Jurkat, Clone E6-1 (cell line): Measurements from ENCODE around the gene ZCWPW2. TPM values are rescaled to one million over a fixed set of nuclear protein-coding genes. Genes with fewer than 3 reads are reported as not detected.

ENCODE experiments used
- DNase-seq: peaks from one replicate; pipeline ENCODE4 v3.0.0-alpha.2; 2011; ENCODE audit warnings: low read depth, low spot score
- H3K4me3 ChIP-seq: 2 replicates; pipeline ENCODE4 v1.5.1; 2011; ENCODE audit warnings: mild to moderate bottlenecking, low read length, control low read depth, moderate library complexity
- polyA plus RNA-seq: library from polyadenylated mRNA; unstranded; fragments of >200 nt; gene quantifications from one replicate; pipeline ENCODE4 v1.2.1, GENCODE V29; 2012; ENCODE audit warnings: missing spikeins; ENCODE audit not compliant: insufficient read length, insufficient read depth

The ZCWPW2 gene
- 0.85 TPM for polyA plus RNA-seq

- peak; percentile 89 for DNase-seq
- H3K4me3 ChIP-seq, result peak within 1 kb of the TSS; percentile 76
Observed at GRCh38 chr3:28348629-28349468, at the start of gene ZCWPW2, which contains the start of gene AZI2. Gene ZCWPW2 (plus strand): TSS chr3:28348721. CDS start chr3:28413069, 64,348 bp downstream. Gene AZI2 (minus strand): TSS chr3:28348824. CDS start chr3:28340617, 8,207 bp downstream.

DNA sequence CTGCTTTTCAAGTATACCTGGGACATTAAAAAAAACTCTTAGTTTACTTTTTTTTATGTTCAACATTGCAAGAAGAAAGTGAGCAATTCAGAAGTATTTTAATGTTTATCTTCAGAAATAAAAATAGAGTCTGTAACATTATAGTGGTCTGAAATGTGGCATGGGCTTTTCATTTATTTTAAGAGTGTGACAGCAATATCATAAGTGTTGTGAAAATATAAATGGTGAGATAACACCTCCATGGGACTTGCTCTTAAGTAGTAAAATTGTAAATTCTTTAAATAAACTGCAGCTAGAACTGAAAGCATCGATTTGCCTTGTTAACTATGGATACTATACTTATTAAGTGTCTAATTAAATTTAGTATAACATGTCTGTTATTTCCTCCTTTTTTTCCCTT lies 48.8 kb upstream of the ZCWPW2 start:
- no peak for DNase-seq
- no peak overlapping the region for H3K4me3 ChIP-seq

GRCh38 chr3:28300345-28300962 lies 48.1 kb upstream of the ZCWPW2 start:
- no peak overlapping the region for H3K4me3 ChIP-seq
- DNase-seq, result no peak

GRCh38 chr3:28301688-28302087 lies 46.8 kb upstream of the ZCWPW2 start:
- no peak overlapping the region for H3K4me3 ChIP-seq
- DNase-seq, result no peak

DNA sequence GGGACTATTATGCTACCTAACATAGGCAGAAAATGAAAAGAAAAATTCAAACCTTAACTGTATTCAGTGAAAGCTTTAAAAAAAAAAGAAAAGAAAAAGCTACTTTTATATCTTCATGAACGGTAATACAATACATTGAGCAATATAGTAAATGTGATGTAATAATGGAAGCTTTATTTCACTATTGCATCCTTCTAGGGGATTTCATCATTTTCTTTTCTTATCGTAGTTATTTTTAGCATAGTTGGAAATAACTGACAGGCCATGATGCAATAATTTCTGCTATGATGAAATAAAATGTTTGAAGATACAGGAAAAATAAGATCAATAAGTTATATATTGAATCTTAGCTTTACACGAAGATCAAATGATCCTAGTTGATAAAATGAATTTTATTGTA lies 40.3 kb upstream of the ZCWPW2 start:
- DNase-seq, result no peak
- no peak overlapping the region for H3K4me3 ChIP-seq

DNA sequence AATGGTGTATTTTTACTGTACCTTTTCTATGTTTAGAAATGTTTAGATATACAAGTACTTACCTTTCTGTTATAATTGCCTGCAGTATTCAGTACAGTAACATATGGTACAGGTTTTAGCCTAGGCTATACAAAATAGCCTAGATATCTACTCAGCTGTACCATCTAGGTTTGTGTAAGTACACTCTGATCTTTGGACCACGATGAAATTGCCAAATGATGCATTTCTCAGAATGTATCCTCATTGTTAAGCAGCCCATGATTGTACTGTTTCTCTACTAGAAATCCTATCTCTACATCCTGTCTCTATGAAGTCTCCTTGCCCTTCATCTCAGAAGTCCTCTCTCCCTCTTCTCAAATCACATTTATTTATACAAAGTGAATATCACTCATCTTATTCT lies 32.8 kb upstream of the ZCWPW2 start:
- DNase-seq, result no peak
- H3K4me3 ChIP-seq, result no peak overlapping the region

- H3K4me3 ChIP-seq, result no peak overlapping the region
- no peak for DNase-seq
Observed at GRCh38 chr3:28316226-28316625, 32.3 kb upstream of the ZCWPW2 start.

GRCh38 chr3:28317438-28318022 lies 31.0 kb upstream of the ZCWPW2 start:
- peak; percentile 48 for DNase-seq
- H3K4me3 ChIP-seq, result no peak overlapping the region

DNA sequence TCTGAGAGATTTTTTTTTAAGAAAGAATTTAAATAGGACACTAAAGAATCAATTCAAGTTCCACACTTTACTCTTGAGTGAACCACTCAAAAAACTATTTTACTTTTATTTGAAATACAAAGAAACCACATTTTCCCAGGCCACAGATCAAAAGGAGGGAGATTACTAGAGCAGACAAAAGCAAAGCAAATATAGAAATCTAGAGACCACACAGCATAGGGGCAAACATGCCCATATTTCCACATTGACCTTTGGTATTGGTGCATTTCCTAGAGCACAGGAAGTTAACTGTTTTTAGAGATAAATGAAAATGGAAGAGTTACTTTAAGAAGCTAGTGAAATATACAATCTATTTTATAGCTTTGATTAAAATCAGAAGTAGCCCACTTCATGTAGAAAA lies 27.5 kb upstream of the ZCWPW2 start:
- H3K4me3 ChIP-seq, result no peak overlapping the region
- no peak for DNase-seq

DNA sequence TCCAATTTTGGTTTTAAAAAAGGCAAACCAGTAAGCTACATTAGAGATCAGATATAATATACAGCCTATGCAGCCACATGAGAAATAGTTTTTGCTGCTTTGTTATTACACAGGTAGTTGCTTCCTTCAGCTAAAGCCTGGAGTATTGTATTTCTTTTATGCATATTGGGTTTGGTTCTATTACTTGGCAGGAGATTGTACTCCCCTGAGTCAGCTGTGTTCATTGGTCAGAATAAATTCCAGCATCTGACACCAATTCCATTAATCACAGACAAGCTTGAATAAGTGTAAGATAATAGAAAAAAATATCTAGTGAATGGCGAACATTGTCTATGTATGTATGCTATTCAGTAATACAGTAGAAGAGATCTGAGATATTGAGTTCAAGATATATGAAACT lies 26.1 kb upstream of the ZCWPW2 start:
- no peak overlapping the region for H3K4me3 ChIP-seq
- no peak for DNase-seq

DNA sequence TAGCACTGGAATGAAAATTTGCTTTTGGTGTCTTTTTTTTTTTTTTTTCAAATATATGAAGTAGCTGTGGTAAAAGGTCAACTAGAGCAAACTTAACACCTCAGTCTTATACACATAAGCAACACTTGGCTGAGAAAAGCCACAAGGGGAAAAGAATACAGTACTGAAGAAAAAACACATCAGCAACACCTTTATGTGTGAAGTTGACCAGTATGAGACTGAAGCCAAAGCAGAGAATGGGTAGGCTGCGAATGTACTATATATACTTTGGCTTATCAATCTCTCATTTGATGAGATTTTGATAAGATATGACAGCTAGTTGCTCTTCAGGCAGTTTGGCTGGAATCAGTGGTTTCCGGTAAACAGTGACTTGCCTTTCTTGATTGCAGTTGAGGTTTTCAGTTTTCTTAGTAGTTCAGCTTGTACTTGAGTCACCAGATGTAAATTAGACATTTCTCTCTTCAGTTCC lies 22.0 kb upstream of the ZCWPW2 start:
- H3K4me3 ChIP-seq, result no peak overlapping the region
- DNase-seq, result peak; percentile 91

DNA sequence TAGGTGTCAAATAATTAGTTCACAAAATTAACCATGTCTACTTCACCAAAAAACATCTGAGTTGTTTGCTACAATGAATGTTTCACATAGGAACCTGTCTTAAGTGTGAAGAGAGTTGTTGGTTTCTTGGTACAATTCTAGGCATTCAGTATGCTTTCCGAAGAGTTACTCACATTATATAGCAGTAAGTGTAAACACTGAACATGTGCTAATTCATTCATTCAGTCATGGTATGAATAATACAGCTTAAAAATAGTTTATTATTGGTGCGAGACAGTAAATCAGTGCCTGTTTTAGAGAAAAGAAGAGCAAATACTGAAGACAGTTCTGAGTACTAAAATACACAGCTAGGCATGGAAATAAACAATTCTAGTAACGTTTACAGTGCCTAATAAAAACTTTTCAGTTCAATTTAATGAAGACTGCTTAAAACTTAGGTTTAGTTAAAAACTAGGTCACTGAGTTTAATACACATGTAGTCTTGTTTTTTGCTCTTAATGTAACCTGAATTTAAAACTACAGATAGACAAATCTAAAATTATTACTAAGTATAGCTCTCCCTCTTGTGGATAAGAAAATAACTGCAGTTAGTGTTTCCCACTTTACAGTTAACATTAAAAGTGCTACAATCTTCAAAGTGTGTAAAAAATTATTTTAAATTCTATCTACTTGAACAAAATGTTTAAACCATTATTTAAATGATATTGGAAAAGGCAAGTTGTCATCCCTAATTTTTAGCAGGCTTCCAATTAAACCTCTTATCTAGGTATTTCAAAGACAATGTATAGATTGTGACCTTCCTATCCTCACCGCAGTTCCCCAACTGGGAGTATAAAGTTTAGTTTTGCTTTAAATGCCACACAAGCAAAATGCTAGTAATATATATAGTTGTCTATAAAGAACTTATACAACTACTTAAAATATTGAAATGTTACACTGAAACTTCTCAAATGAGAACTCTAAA lies 20.1 kb upstream of the ZCWPW2 start:
- H3K4me3 ChIP-seq, result no peak overlapping the region
- DNase-seq, result peak; percentile 39

GRCh38 chr3:28334552-28334951 lies 14.0 kb upstream of the ZCWPW2 start:
- DNase-seq, result no peak
- H3K4me3 ChIP-seq, result no peak overlapping the region

- H3K4me3 ChIP-seq, result no peak overlapping the region
- peak; percentile 80 for DNase-seq
Observed at GRCh38 chr3:28335246-28335645, 13.3 kb upstream of the ZCWPW2 start.

- DNase-seq, result no peak
- no peak overlapping the region for H3K4me3 ChIP-seq
Observed at GRCh38 chr3:28337230-28337629, 11.3 kb upstream of the ZCWPW2 start.

DNA sequence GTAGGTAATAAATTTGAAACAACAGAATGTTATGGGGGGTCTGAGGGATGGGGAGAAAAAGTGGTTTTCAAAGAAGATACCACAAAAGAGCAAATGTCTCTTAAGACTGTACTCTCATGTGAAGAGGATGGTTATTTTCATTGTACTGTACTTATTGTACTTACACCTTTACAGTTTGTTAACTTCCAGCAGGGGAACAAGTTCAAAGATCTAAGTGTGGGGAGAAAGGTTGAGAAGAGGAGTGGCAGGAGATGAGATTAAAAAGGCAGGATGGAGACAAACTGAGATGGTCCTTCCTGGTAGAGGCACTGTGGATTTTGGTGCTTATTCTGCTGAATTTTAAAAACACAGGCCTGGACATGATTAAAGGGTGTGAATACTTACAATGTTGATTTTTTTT lies 5.4 kb upstream of the ZCWPW2 start:
- H3K4me3 ChIP-seq, result no peak overlapping the region
- no peak for DNase-seq

DNA sequence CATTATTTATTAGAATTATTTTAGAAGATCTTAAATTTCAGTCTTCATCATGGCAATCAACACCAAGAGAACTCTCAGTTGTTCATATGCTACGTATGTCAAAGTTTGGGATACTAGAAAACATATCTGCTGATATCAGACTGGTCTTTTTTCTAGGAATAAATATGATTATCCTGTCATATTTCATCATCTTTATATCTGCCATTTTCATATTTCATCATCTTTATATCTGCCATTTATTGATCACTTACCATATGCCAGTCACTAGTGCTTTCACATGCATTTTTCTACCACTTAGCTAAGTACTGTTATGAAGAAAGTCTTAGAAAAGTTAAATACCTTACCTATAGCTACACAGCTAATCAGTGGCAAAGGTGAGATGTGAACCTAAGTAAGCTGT lies 2.8 kb upstream of the ZCWPW2 start:
- no peak overlapping the region for H3K4me3 ChIP-seq
- DNase-seq, result no peak

- H3K4me3 ChIP-seq, result peak overlapping the region; percentile 76
- DNase-seq, result no peak
Observed at GRCh38 chr3:28347374-28348264, 902 bp upstream of the ZCWPW2 start.
